NCI-H82 (cell line): ENCODE measurements around the gene NHSL2.
"Not testable (repeated sequence)": the region's sequence is repeated elsewhere in the genome, so short reads cannot be mapped to it uniquely, and the experiment has no call there.

Experiments
- DNase-seq: peaks from one replicate; lab custom pipeline; 2025; lab: John Stamatoyannopoulos, UW

NHSL2 gene

DNA sequence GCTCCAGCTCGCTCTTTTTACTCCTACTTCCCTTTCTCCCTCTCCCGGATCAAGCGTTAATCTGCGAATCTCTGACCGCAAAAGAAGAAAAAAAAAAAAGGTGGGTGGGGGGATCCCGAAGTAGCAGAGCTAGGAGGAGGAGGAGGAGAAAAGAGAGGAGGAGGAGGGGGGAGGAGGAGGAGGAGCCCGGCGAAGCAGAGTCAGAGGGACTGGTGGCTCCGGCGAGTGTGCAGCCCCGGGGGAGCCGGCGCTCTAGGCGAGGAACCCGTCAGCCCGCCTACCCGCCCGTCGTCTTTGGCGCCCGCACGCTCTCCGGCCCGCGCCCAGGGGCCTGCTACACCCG, at the start of gene NHSL2:
Gene NHSL2, plus strand, starts transcription at position 203 of the 343 bp plus-strand sequence.
- DNase-seq: peak; percentile 87

DNA sequence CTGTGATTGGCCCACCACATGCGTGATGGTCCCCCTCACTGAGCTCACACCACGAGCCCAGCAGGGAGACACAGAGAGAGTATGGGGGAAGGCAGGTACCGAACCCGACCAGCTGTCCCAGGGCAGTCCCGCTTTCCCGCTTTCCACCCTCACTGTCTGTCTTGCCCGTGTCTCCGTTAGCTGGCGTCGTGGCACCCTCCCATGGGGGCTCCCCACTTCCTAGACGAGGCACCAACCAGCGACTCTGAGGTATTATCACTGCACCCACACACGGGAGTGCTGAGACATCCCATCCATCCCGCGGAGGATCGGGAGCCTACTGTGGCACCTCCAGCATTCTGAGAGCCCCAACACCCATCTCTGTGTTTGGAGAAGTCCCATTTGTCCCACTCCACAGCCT, 43.0 kb upstream of the NHSL2 start:
- DNase-seq: no peak

DNA sequence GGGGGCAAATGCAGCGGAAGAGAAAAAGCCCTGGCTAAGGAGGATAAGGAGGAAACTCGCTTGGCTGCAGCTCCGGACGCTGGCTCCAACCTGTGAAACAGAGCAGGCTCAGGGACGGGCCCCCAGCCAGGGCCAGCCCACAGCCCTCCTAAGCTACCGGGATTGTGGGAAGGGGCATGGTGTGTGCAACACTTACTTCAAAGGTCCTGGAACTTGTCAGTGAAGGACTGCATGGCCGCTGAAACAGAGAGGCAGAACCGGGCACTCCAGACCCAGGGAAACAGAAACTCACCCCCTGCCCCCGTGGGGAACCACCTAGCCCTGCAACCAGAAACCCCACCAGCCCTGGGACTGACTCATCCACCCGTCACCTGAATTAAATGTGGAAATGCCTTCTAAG, 41.1 kb upstream of the NHSL2 start:
- not testable (repeated sequence) for DNase-seq

DNA sequence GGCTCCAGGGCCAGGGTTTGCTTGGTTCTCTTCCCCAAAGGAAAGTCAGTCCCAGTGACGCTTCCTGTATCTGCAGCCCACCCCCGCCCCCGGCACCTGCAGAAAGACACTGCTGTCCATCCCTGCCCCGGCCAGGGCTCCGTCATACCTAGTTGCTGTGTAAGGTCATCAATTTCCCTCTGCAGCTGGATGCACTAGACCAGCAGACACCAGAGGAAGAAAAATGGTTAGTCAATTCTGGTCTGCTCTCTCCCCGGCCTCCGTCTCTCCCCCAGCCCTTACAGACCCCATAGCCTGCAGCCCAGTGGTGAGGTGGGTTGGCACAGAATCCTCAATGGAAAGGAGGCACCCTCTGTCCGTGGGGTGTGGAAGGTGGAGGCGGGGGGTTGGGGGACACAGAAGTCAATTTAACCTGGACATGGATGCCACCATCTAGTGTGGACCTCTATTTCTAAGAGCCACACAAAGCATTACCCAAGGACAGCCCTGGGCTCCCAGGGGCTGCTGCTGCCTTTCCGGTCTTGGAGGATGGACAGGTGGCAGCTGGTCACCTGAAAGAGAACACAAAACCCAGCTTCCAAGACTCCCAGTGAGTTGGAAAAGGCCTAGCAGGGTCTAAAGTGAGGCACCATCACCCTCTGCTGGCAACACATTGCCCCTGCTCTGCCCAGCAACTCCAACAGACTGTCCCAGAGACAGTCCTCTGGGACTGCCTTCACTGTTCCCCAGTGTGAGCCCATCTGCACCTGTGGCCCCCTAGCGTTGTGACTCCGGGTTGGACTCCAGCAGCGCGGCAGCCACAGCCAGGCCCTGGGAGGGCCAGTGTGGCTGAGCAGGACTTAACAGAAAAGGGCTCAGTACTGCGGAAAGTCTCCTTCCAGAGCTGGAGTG, 40.2 kb upstream of the NHSL2 start:
- DNase-seq: peak; percentile 88

DNA sequence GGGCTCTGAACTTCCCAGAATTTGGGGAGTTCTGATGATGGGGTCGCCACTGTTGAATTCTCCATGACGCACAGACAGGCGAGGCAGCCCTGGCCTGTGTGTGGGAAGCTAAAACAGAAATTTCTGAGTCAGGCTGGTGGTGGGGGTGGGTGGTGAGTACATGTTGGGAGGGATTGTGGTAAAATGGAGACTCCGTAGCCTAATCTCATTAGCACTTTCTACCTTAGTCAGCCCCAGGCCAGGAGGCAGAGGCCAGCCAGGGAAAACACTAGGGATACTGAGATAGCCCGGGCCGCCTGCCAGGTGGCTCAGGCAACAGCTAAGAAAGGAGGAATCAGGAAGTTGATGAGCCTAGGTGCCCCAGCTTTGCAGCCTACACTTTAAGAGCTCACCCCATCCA, 39.3 kb upstream of the NHSL2 start:
- peak; percentile 8 for DNase-seq

DNA sequence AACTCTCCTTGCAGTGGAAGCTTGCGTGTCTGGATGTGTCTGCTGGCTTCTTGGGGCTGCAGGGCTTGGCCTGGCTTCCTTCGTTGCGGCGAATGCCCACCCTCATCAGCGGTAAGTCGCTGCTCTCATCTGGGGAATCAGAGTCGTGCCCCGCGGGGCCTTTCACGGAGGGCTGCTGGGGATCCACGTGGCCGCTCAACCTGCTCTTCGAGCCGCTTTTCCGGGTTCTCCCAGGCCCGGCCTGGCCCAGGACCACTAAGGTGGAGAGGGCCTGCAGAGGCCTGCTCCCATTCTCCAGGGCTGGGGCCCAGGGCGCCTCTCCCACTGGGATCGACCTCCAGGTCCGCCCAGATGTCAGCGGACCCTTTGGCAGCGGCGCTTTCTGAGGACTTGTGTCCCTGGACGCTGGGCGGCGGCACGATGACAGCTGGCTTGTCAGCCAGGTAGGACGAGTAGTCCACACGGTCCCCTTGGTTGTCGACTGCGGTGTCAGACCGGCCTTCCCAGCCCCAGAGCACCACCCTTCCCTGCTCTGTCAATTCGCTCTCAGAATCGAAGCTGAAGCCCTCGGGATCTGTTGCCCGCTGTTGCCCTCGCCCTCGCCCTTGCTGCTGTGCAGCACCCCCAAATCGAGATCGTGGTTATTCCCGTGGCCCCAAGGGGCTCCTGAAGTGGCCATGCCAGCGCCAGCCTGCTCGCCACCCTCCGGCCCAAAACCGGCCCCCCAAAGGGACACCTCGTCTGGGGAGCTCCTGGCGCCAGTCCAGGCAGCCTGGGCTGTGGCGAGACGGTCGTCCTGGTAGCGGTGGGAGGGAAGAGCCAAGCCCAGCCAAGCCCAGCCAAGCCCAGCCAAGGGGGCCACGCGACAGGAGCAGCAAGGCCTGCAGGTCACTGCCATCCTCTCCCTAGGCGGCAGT, 37.8 kb upstream of the NHSL2 start:
- no peak for DNase-seq

DNA sequence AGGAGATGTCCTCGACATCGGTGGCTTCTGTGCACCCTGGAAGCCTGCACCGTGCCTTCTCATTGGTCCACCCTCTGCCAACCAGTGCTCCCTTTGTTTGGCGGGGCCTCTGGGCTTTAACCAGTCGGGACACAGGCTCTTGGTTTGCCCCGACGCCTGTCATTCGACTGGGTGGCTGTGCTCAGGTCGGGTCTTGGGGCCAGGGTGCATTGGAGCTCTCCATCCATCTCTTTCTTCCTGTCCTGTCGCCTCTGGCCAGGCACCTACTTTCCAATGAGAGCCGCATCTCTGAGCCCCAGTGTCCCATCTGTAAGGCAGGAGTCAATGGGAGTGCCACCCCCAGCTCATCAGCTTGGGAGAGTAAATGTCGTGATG, 37.2 kb upstream of the NHSL2 start:
- DNase-seq: no peak

DNA sequence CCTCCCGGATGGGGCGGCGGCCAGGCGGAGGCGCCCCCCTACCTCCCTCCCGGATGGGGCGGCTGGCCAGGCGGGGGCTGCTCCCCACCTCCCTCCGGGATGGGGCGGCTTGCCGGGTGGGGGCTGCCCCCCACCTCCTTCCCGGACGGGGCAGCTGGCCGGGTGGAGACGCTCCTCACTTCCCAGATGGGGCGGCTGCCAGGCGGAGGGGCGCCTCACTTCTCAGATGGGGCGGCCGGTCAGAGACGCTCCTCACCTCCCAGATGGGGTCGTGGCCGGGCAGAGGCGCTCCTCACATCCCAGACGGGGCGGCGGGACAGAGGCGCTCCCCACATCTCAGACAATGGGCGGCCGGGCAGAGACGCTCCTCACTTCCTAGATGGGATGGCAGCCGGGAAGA, 33.8 kb upstream of the NHSL2 start:
- not testable (repeated sequence) for DNase-seq

DNA sequence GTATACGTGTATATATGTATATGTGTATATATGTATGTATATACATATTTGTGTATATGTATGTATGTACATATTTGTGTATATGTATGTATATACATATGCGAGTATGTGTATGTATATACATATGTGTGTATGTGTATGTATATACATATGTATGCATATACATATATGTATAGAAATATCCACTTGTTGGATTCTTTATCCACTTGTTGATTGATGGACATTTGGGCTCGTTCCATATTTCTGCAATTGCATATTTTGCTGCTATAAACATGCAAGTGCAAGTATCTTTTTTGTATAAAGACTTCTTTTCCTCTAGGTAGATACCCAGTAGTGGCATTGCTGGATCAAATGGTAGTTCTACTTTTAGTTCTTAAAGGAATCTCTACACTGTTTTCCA, 25.5 kb upstream of the NHSL2 start:
- no peak for DNase-seq

DNA sequence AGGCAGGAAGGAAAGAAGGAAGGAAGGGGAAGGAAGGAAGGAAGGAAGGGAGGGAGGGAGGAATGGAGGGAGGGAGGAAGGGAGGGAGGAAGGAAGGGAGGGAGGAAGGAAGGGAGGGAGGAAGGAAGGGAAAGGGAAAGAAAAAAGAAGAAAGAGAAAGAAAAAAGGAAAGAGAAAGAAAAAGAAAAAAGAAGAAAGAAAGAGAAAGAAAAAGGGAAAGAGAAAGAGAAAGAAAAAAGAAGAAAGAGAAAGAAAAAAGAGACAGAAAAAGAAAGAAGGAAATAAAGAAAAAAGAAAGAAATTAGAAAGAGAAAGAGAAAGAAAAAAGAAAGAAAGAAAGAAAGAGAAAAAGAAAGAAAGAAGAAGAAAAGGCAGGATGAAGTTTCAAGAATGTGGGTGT, 15.0 kb upstream of the NHSL2 start:
- no peak for DNase-seq

DNA sequence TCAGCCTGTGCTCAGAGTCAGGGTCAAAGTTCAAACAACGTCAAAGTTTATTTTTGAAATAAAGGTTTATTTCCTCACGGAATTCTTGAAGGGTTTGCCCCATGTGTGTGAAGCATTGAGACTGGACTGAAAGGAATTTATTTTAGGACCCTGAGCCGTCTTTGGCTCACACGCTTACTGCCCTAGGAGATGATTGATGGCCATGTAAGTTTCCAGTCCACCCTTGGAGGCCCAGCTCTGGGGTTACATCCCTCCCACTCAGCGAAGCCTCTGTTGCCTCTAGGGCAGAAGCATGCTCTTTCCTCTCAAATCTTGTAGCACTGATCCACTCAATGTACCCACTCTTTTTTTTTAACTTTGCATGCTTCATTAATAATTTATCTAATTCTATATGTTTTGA, 4.5 kb upstream of the NHSL2 start:
- peak; percentile 4 for DNase-seq

DNA sequence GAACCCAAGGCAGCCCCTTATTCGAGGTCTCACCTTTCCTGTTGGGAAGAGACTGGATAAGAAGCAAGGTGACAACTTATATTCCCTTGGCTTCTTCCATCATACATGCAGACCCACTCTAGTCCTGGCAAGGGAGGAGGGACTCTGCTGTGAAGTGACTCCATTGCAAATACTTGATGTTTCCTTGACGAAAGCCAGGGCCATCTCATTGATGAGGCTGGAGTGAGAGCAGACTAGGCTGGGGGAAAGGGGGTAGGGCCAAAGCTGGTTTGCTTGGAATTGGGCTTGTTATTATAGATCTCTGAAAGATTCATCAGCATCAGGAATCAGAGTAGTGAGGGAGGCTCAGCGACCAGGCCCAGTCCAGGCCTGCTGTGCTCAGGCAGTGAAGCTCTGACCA, 2.3 kb upstream of the NHSL2 start:
- DNase-seq: no peak

DNA sequence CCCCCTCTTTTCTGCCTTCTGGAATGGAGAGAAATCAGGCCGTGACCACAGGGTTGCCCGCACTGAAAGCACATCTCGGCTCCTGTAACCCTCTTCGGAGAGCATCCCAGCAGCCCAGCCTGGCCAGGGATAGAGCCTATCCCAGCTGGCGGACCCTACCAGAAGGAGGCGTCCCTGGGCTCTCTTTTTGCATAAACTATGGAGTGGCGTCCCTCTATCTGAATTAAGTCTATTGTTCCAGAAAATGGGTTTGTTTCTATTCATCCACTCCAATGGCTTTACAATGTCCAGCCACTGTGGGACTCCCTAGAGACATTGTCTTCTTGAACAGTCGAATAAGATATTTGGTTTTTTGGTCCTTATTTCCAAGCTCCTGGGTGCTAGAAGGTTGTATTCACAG, 689 bp upstream of the NHSL2 start:
- peak; percentile 67 for DNase-seq

DNA sequence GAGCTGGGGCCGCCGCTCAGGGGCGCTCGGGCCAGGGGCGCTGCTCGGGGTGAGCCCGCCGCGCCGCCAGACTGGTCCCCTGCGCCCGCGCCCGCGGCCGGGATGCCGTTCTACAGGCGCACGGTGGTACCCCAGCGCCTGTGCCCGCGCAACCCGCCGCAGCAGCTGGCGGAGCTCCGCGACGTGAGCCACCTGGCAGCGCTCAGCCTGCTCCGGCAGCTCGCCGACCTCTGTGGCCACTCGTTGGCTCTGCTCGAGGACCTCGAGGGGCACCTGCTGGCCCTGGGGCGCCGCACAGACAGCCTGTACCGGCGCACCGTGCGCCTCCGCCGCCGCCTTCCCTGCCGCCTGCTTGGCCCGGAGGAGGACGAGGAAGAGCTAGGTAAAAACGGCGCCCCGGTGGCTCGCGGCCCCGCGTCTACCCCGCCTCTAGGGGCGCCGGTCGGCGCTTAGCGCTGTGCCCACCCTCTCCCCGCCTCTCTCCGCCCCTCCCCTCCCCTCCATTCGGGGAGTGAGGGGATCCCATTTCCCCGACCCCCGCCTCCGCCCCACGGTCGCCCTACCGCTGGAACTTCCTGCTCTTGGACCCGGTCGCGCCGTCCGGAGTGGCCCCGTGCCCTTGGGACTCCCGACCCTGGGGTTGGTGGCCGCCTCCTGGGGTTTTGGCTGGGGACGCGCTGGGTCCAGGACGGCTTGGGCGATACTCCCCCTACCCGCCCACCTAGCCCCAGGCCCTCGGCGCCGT, 513 bp downstream of the NHSL2 start:
- peak; percentile 84 for DNase-seq

DNA sequence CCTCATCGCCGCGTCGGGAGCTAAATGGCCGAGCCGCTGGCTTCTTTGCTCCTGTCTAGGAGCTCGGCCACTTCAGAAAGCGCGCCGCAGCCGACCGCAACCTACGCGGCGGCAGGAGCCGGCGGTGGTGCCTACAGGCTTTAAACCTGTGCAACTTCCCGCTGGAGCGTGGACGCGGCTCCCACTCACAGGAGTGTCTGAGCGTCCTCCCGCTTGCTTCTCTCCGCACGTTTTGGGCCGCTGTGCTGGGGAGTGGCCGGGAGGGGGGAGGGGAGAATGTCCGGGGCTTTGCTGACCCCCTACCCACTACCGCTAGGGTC, 1.0 kb downstream of the NHSL2 start:
- DNase-seq: peak; percentile 68

DNA sequence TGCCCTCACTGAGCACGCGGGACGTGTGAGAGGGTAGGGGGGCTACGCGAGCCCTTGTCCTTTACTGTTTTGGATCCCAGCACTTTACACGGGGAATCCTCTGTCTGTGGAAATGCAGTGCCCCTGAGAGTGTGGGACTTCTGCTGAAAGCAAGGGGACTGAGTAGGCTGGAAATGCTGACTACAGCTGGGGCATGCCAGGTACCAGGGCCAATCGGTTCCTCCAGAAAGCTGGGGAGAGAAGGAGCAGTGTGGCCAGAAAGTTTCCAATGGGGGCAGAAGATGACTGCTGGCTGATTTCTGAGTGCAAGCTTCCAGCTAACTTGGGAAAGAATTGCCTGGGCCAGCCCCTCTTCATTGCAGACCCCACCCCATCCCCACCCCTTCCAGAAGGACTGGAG, 1.5 kb downstream of the NHSL2 start:
- peak; percentile 43 for DNase-seq

DNA sequence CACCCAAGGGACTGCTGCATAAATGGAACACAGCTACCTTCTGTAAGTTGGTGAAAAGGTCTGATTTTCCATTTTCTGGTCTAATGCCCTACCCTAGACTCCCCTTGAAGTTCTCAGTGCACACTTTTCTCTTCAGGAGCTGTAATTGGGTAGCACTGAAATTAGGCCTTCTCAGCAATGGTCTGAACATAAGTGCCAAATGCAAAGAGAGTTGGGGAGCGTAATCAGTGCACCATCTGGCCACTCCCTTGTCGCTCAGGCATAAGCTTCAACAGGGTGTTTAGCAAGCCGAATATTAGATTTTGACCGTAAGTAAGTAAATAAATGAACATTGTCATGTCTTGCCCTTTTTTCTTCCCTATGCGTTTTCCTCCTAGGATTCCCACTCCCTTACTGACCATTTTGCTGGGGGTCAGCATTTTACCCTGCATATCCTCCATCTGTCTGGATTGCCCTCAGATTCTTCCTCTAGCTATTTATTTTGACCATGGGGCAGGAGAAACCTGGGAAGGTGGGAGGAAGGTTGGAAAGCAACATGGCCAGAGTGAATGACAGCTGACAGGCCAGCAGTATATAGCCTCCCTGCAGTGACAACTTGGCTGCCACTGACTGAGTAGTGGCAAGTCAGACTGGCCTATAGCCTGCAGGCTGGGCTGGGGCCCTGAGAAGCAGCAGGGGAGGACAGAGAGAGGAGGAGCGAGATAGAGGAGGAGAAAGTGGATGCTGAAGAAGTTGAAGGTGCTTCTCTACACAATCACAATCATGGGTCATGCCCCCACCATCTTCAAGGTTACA, 2.7 kb downstream of the NHSL2 start:
- peak; percentile 73 for DNase-seq

DNA sequence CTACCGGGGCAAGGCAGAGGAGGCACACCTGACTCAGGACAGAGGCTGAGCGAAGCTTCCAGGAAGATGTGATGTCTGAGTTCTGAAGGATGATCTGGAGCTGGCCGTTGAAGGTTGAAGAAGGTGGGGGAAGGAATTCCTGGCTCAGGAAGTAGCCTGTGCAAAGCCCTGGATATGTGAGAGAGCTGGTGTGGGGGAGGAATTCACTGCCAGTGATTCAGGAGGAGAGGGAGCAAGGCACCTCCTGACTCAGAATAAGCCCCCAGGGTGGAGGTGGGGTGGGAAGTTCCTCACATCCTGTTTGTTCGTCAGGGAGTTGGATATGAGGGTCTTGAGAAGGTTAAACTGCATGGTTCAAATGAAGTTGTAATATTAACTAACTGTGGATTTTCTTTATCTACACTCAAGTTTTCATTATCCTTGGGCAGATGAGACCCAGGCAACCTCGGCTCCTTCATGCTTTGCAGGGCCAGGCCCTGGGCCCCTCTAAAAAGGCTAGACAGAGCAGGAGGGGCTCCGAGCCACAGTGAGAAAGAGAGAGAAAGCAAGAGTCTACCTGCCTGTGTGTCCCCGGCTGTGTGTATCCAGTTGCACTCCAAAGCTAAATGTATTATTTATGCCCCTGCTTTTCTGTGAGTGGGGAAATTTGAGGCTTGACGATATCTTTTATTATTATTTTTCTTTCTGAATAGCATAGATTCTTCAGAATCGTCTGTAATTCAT, 7.1 kb downstream of the NHSL2 start:
- DNase-seq: peak; percentile 39

DNA sequence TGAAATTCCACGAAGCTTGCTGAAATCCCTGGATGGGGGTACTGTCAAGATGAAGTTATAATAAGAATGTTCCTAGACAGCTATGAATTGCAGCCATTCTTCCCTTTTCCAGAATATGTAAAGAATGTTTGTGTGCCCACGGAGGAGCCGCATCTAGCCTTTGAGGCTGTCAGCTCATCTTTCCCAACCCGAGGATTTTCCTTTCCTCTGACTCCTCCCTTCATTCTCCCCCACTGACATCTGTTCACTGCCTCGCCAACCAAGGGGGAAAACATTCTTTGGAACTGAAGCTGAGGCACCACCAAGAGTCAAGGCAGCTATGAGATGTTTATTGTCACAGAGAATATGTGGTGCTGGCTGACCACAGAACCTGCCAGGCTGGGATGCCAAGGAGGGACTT, 8.8 kb downstream of the NHSL2 start:
- DNase-seq: peak; percentile 78

DNA sequence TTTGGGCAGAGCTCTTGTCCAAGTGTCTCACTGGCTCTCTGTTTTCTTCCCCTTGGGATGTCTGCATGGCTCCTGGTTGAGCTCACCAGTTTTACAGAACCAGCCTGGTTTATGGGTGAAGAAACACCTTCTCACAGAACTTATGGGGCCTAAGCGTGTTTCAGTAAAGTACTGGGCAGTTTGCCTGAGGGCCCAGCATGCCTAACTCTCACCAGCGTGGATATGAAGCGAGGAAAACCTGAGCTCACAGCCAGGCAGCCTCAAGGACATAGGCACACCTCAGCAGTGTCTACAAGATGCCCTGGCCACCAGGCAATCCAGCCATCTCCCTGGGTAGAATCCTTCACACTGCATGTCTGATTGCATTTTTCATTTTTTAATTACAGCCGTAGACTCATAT, 9.2 kb downstream of the NHSL2 start:
- peak; percentile 38 for DNase-seq

DNA sequence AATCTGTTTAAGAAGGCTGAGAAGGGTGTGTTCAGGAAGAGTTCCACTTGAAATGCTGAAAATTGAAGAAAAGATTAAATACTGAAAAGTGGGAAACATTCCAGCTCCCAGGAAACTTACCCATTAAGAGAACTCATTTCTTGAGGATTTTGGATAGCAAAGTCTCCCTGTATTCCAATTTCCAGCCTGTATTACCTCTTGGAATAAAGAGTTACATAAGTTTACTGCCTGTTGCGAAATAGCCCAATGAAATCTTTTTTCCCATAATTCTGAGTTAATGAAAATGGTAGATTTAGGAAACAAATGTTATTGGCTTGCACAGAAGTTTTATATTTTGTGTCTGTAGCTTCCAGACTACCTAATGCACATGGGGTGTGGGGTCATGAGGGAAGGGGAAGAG, 12.0 kb downstream of the NHSL2 start:
- no peak for DNase-seq
